ENCODE results near the gene AFAP1. TPM values are rescaled to one million over a fixed set of nuclear protein-coding genes. Genes with fewer than 3 reads are reported as not detected.

The AFAP1 gene
- total RNA-seq, 1 donor from 2014 or later = 67.9 TPM

DNA sequence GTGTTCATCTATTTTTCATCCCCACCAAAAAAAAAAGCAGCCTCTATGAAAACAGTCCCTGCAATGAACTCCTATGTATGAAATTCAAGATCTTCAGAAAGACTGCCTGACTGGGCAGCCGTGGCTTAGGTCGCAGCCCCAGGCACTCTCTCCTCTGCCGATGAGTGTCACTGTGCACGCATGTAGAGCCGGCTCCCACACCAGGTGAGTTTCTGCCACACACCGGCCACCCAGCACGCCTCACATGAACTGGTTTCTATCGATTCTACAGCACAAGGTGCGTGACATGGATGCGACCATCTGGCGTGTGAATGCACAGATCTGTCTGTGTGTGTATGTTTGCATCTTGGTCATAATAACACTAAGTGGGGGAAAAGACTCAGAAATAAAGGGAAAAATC is 140.4 kb downstream of the AFAP1 start:
- Histone ChIP-seq H2AFZ (ENCODE audit: low read depth, low read length) (no peak overlapping the region), H3K9me3 (ENCODE audit: insufficient read depth, low read depth, low read length) (no peaks in the 10 kb centered on the region), H3K4me1 (ENCODE audit: insufficient read depth, low read length) (peaks cover 10% of the 10 kb centered on the region), H3K27me3 (ENCODE audit: insufficient read depth, low read length) (no peaks in the 10 kb centered on the region), H3K36me3 (ENCODE audit: insufficient read depth, low read length) (peaks cover 66% of the 10 kb centered on the region), H3K27ac (ENCODE audit: low read depth, low read length) (no peak overlapping the region), H3K4me2 (ENCODE audit: low read length) (no peak overlapping the region), H3K79me2 (ENCODE audit: insufficient read depth, low read length) (peaks cover 68% of the 10 kb centered on the region), H4K20me1 (ENCODE audit: insufficient read depth, low read length) (peaks cover 35% of the 10 kb centered on the region), H3K4me3 (ENCODE audit: insufficient read depth, low read depth, low read length) (no peak overlapping the region), H3K9ac (ENCODE audit: low read length) (no peak overlapping the region)
- FAIRE-seq (no peak), DNase-seq (ENCODE audit: low read depth) (no peak)
- peaks cover 22% of the 10 kb centered on the region for H3K36me3 Mint-ChIP-seq (ENCODE audit: low read depth, unreplicated experiment)
- TF ChIP-seq, protein P1, sequence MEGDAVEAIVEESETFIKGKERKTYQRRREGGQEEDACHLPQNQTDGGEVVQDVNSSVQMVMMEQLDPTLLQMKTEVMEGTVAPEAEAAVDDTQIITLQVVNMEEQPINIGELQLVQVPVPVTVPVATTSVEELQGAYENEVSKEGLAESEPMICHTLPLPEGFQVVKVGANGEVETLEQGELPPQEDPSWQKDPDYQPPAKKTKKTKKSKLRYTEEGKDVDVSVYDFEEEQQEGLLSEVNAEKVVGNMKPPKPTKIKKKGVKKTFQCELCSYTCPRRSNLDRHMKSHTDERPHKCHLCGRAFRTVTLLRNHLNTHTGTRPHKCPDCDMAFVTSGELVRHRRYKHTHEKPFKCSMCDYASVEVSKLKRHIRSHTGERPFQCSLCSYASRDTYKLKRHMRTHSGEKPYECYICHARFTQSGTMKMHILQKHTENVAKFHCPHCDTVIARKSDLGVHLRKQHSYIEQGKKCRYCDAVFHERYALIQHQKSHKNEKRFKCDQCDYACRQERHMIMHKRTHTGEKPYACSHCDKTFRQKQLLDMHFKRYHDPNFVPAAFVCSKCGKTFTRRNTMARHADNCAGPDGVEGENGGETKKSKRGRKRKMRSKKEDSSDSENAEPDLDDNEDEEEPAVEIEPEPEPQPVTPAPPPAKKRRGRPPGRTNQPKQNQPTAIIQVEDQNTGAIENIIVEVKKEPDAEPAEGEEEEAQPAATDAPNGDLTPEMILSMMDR (IDR thresholded peaks at IDR 0.05; ENCODE audit: insufficient read depth, low read depth, low read length) = no peak
- TF ChIP-seq EZH2 (IDR thresholded peaks at IDR 0.05; ENCODE audit: insufficient read depth, low read length) = no peak
- H3K27ac Mint-ChIP-seq (ENCODE audit: unreplicated experiment) = no peak overlapping the region
- H3K9me3 Mint-ChIP-seq (ENCODE audit: unreplicated experiment) = no peaks in the 10 kb centered on the region
- peaks cover 18% of the 10 kb centered on the region for H3K4me1 Mint-ChIP-seq (ENCODE audit: low read depth, unreplicated experiment)
- no peak overlapping the region for H3K4me3 Mint-ChIP-seq (ENCODE audit: unreplicated experiment)
- no peaks in the 10 kb centered on the region for H3K27me3 Mint-ChIP-seq (ENCODE audit: low read depth, unreplicated experiment)

DNA sequence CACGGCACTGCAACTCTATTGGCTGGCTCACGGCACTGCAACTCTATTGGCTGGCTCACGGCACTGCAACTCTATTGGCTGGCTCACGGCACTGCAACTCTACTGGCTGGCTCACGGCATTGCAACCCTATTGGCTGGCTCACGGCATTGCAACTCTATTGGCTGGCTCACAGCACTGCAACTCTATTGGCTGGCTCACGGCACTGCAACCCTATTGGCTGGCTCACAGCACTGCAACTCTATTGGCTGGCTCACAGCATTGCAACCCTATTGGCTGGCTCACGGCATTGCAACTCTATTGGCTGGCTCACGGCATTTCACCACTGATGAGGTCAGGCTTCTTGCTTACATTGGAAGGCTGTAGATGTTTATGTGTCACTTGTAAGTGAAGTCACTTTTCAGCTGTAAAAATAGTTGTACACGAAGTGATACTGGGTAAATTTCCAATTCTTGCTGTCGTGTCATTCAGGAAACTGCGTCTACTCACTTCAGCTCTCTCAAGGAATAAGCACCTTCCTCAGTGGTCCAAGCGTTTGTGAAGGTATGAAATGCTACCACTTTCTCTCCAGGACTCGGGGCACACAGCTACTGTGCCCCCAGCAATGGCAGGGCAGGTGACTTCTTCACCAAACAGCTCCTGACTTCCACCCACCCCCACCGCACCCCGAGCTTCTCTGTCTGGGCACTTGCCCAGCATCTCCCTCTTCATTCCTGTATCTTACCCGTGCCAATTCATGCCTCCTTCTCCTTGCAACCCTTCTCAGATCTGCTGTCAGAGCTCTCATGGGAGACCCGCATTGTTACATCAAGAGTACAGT is 141.3 kb downstream of the AFAP1 start:
- Histone ChIP-seq H3K4me3 (ENCODE audit: insufficient read depth, low read depth, low read length) (no peak overlapping the region), H3K27ac (ENCODE audit: low read depth, low read length) (peak overlapping the region; percentile 44), H3K9me3 (ENCODE audit: insufficient read depth, low read depth, low read length) (no peaks in the 10 kb centered on the region), H2AFZ (ENCODE audit: low read depth, low read length) (no peak overlapping the region), H3K4me2 (ENCODE audit: low read length) (no peak overlapping the region), H3K36me3 (ENCODE audit: insufficient read depth, low read length) (peaks cover 72% of the 10 kb centered on the region), H3K9ac (ENCODE audit: low read length) (no peak overlapping the region), H4K20me1 (ENCODE audit: insufficient read depth, low read length) (peaks cover 44% of the 10 kb centered on the region), H3K4me1 (ENCODE audit: insufficient read depth, low read length) (peaks cover 9% of the 10 kb centered on the region), H3K27me3 (ENCODE audit: insufficient read depth, low read length) (no peaks in the 10 kb centered on the region), H3K79me2 (ENCODE audit: insufficient read depth, low read length) (peaks cover 68% of the 10 kb centered on the region)
- no peaks in the 10 kb centered on the region for H3K9me3 Mint-ChIP-seq (ENCODE audit: unreplicated experiment)
- DNase-seq (ENCODE audit: low read depth) (peak; percentile 41), FAIRE-seq (no peak)
- H3K4me1 Mint-ChIP-seq (ENCODE audit: low read depth, unreplicated experiment) = peaks cover 11% of the 10 kb centered on the region
- no peaks in the 10 kb centered on the region for H3K27me3 Mint-ChIP-seq (ENCODE audit: low read depth, unreplicated experiment)
- H3K27ac Mint-ChIP-seq (ENCODE audit: unreplicated experiment) = no peak overlapping the region
- peaks cover 26% of the 10 kb centered on the region for H3K36me3 Mint-ChIP-seq (ENCODE audit: low read depth, unreplicated experiment)
- no peak overlapping the region for H3K4me3 Mint-ChIP-seq (ENCODE audit: unreplicated experiment)
- TF ChIP-seq, protein P1 (IDR thresholded peaks at IDR 0.05; ENCODE audit: insufficient read depth, low read depth, low read length) = no peak

DNA sequence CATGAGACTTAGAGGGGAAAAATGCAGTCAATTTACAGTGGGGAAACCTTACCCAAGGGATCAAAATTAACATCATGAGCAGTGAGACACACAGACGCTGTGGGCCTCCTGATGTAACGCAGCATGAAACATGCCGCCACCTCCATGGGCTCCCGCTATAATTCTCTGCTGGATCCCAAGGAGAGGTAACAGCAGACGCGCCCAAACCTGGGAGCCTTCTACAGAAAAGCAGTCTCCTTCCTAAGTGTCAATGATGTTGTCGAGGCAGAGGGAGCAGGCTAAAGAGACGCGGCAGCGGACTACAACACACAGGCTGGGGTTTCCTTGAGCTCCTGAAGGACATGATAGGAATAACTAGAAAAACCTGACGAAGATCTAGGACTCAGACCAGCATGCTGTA is 142.3 kb downstream of the AFAP1 start:
- Histone ChIP-seq H3K27ac (ENCODE audit: low read depth, low read length) (no peak overlapping the region), H2AFZ (ENCODE audit: low read depth, low read length) (no peak overlapping the region), H4K20me1 (ENCODE audit: insufficient read depth, low read length) (peaks cover 54% of the 10 kb centered on the region), H3K9ac (ENCODE audit: low read length) (no peak overlapping the region), H3K4me1 (ENCODE audit: insufficient read depth, low read length) (peaks cover 5% of the 10 kb centered on the region), H3K36me3 (ENCODE audit: insufficient read depth, low read length) (peaks cover 78% of the 10 kb centered on the region), H3K27me3 (ENCODE audit: insufficient read depth, low read length) (no peaks in the 10 kb centered on the region), H3K9me3 (ENCODE audit: insufficient read depth, low read depth, low read length) (no peaks in the 10 kb centered on the region), H3K4me3 (ENCODE audit: insufficient read depth, low read depth, low read length) (no peak overlapping the region), H3K4me2 (ENCODE audit: low read length) (no peak overlapping the region), H3K79me2 (ENCODE audit: insufficient read depth, low read length) (peaks cover 69% of the 10 kb centered on the region)
- DNase-seq (ENCODE audit: low read depth) (no peak), FAIRE-seq (no peak)
- TF ChIP-seq, protein P1 (IDR thresholded peaks at IDR 0.05; ENCODE audit: insufficient read depth, low read depth, low read length) = no peak
- TF ChIP-seq EZH2 (IDR thresholded peaks at IDR 0.05; ENCODE audit: insufficient read depth, low read length) = no peak
- Mint-ChIP-seq H3K9me3 (ENCODE audit: unreplicated experiment) (no peaks in the 10 kb centered on the region), H3K4me3 (ENCODE audit: unreplicated experiment) (no peak overlapping the region), H3K4me1 (ENCODE audit: low read depth, unreplicated experiment) (peaks cover 5% of the 10 kb centered on the region), H3K27ac (ENCODE audit: unreplicated experiment) (no peak overlapping the region), H3K36me3 (ENCODE audit: low read depth, unreplicated experiment) (peaks cover 28% of the 10 kb centered on the region), H3K27me3 (ENCODE audit: low read depth, unreplicated experiment) (no peaks in the 10 kb centered on the region)

Measured in astrocyte (in vitro differentiated cells and primary cell).